Stimulated activated CD4-positive, alpha-beta T cell treated with anti-CD3 and anti-CD28 coated beads, Interleukin-2, amount 100 ng/mL, for 24 hours (primary cell): ENCODE results near the gene MSI2.

Experiments
- DNase-seq, 2 donors: peaks; one replicate each; pipeline ENCODE4 v3.0.0-alpha.2; 2020

The MSI2 gene

DNA sequence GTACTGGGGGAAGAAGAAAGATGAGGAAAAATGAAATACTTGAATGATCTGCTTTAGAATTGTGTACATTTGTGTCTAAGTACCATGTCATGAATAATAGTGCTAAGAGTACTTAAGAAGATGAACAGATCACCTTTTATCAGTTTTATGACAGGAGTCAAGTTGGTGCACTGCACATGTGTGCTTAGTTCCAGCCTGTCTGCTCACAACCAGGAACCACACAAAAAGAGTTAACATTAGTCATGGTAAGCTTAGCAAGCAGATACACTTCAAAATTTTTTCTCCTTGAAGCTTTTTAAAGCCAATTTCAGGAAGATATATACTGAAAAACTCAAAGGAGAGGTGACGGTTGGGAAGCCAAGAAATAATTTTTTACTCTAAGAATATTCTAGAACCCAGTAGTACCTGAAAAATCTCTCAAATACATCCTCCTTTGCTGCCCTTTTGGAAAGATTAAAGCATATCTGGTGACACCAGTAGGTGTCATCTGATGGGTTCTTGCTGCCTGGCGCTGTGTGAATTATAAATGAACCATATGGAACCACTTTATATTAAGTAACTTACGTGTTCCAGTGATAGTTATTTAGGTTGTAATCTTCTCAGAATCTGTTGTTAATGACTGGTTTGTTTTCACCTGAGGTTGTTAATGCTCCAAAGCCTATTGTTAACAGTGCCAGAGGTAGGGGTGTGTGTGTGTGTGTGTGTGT, 93.4 kb downstream of the MSI2 start:
- no peak for DNase-seq

DNA sequence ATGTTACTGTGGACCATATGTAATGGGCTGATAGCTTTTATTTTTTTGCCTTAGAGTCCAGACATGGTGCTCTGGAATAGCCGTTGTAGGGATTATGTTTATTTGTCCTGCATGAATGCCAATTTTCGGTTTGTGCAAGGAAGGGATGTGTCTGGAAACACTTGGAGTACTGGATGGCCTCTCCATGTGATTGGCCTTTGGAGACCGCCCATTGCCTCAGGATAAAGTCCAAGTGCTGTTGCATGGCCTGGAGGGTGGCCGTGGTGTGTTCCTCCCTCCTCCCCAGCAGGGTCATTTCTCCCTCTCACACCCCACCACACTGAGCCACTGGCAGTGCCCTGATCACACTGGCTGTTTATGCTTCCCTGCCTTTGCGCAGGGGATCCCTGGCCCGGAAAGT, 93.9 kb downstream of the MSI2 start:
- no peak for DNase-seq

DNA sequence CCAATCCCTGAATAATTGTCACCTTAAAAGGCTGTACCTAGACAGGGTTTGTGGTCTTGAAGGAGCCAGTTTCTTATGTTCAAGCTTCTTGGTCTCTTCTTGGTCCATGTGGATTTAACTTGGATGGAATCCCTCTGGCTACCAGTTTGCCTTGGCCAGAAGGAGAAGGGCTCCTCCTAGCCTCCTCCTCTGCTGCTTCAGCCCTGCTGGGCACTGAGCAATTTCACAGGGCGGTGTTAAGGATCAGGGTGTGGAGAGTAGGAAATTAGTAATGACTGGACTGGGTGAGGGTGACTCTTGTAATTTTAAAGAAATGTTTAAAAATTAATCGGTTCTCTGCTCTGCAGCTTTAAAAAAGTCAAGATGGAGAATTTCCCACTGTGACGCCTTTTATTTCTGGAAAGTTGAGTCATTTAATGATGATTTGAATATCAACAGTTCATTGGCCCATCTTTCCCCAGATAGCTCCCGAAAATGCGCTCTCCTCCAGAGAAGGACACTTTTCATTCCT, 96.4 kb downstream of the MSI2 start:
- DNase-seq: no peak

DNA sequence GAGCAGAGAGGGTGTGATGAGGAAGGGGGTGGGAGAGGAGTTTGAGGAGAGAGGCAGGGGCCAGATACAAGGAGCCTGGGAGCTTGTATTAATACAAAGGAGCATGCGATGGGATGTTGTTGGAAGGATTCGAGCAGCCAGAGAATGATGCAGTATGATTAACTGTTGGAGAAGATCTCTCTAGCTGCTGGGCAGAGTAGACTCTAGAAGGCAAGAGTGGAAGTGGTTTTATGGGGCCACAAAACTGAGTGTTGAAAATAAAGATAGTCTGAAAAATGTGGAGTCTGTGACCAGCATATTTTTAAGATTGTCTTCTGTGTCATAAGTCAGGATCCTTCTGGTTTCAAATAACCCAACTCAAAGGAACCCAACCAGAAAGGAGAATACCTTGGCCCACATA, 98.3 kb downstream of the MSI2 start:
- DNase-seq: no peak

GRCh38 chr17:57355090-57355859, 99.0 kb downstream of the MSI2 start:
- DNase-seq: no peak

- no peak for DNase-seq
Observed at GRCh38 chr17:57356153-57356718, 99.9 kb downstream of the MSI2 start.

DNA sequence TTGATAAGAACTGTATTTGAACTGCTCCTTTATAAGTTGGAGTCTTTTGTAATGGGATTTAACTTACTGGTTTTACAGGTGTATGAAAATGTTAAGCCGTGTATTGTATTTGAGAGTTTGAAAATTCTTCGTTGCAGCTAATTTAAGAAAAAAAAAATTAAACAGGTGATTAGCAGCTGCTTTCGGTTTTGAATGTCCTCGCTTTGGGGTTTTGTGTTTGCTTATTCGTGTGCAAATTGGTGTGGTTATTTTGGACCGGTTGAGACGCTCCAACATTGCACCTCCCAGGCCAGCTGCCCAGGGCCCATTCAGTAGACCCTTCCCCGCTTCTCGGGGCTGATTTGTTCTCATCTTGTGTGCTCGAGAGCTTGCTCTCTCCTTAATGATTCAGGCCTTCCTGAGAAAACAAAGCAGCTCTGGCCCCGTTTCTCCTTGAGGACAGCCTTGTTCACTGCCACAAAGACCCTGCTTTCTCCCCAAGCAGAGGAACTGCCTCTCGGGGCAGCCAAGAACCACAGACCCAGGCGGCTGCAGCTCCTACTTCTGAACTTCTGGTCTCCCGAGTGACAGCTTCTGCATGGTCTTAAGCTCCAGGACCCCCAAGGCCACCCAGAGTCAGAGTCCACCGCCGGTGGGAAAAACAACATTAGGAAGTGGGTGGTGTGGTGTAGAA, 100.5 kb downstream of the MSI2 start:
- no peak for DNase-seq

DNA sequence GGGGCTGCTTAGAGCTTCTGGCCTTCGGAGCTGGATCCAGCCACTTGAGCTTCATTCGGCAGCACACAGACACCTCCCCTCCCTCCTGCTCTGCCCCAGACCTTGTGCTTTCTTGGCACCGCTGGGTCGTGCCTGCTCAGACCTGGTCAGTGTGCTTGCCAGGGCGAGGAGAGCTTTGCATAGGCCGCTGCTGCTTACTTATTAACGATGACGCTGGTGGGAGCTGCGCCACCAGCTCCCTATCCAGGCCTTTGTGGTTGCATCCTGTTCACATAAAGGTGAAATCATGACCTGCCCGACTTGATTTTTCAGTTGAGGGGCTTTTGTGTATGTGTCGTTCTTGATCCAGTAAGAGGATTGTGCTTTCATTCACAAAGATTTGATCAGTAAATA, 101.1 kb downstream of the MSI2 start:
- no peak for DNase-seq

GRCh38 chr17:57357830-57358430, 101.6 kb downstream of the MSI2 start:
- DNase-seq: no peak

GRCh38 chr17:57360266-57360665, 103.9 kb downstream of the MSI2 start:
- DNase-seq: no peak

GRCh38 chr17:57362797-57363556, 106.7 kb downstream of the MSI2 start:
- DNase-seq: no peak

DNA sequence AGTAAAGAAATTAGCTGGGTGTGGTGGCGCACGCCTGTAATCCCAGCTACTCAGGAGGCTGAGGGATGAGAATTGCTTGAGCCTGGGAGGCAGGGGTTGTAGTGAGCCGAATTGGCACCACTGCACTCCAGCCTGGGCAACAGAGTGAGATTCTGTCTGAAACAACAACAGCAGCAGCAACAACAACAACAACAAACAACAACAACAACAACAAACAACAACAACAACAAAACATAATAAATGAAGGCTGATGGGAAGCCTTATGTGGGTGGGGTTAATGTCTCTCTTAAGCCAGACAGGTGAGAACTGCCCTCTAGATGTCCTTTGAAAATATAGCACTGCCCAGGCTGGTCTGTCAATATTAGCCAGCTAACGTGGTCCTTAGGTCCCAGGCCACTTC, 107.3 kb downstream of the MSI2 start:
- no peak for DNase-seq

- DNase-seq: no peak
Observed at GRCh38 chr17:57363998-57364643, 107.8 kb downstream of the MSI2 start.

GRCh38 chr17:57365420-57365819, 109.1 kb downstream of the MSI2 start:
- DNase-seq: no peak

- DNase-seq: no peak
Observed at GRCh38 chr17:57366177-57366557, 109.8 kb downstream of the MSI2 start.

GRCh38 chr17:57366558-57367351, 110.4 kb downstream of the MSI2 start:
- DNase-seq: no peak

- no peak for DNase-seq
Observed at GRCh38 chr17:57368637-57369336, 112.5 kb downstream of the MSI2 start.

- DNase-seq: no peak
Observed at GRCh38 chr17:57369509-57369945, 113.2 kb downstream of the MSI2 start.

- no peak for DNase-seq
Observed at GRCh38 chr17:57370037-57370581, 113.8 kb downstream of the MSI2 start.

DNA sequence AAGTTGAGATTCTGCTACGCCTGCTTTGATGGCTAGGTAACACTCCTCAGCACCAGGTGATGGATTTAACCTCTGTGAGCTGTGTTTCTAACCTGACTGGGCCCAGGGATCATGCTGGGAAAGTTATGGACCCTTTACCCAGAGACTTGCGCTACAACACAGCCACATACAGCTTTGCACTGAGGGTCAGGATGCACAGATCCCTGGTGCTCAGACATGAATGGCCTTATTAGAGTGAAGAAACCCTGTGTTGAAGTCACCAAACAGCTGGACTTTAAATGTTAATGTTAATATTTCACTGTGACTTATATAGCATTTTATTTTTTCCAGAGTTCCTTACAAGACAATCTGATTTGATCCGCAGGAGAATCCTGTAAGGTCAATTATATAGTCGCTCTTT, 114.3 kb downstream of the MSI2 start:
- DNase-seq: no peak
